B cell (primary cell): Measurements from ENCODE around the gene CHODL.

Experiments used
- CTCF ChIP-seq: fragments of 200-600 bp; IDR thresholded peaks from one replicate; pipeline ENCODE4 v1.8.0; 2022; ENCODE audit warnings: antibody characterized with exemption, mild to moderate bottlenecking
- EZH2 ChIP-seq: IDR thresholded peaks from 2 replicates; pipeline ENCODE4 v1.6.1; 2012; ENCODE audit warnings: borderline replicate concordance, low read depth, mild to moderate bottlenecking, moderate library complexity, low read length; ENCODE audit not compliant: insufficient read depth, poor library complexity, severe bottlenecking

- no peak for TF ChIP-seq CTCF
- no peak for TF ChIP-seq EZH2
Measured at GRCh38 chr21:18274370-18274769, 29.7 kb downstream of the CHODL start.
